BLaER1 treated with 17β-estradiol and CSF1 and Interleukin-3, amounts not matched to agents 10 nM and 100 nM (cell line): ENCODE data around the gene BGN.

Experiments used
- H3K27ac ChIP-seq, 11 experiments: shearing (Covaris generic); formaldehyde crosslinking; 2 replicates each; pipeline ENCODE4 v1.8.1; 2022
- H3K27me3 ChIP-seq, 11 experiments: shearing (Covaris generic); formaldehyde crosslinking; 2 replicates each; pipeline ENCODE4 v1.8.1; 2022
- H3K36me3 ChIP-seq, 11 experiments: shearing (Covaris generic); formaldehyde crosslinking; 2 replicates each; pipeline ENCODE4 v1.8.1; 2022
- H3K4me1 ChIP-seq, 10 experiments: shearing (Covaris generic); formaldehyde crosslinking; 2 replicates each; pipeline ENCODE4 v1.8.1; 2022
- H3K4me2 ChIP-seq, 11 experiments: shearing (Covaris generic); formaldehyde crosslinking; 2 replicates each; pipeline ENCODE4 v1.8.1; 2022
- H3K4me3 ChIP-seq, 10 experiments: shearing (Covaris generic); formaldehyde crosslinking; 2 replicates each; pipeline ENCODE4 v1.8.1; 2022
- H3K9ac ChIP-seq, 11 experiments: shearing (Covaris generic); formaldehyde crosslinking; 2 replicates each; pipeline ENCODE4 v1.8.1; 2022
- H3K9me3 ChIP-seq, 11 experiments: shearing (Covaris generic); formaldehyde crosslinking; replicated peaks in 1 of 11; 2 replicates each; pipeline ENCODE4 v1.8.1; 2022
- H4K20me1 ChIP-seq, 11 experiments: shearing (Covaris generic); formaldehyde crosslinking; 2 replicates each; pipeline ENCODE4 v1.8.1; 2022
- Cebpa-rat ChIP-seq, 11 experiments: shearing (Covaris generic); IDR thresholded peaks; 2 replicates each; pipeline ENCODE4 v1.8.1; 2022

BGN gene

GRCh38 chrX:153464116-153464515, 30.7 kb upstream of the BGN start:
- no peak for TF ChIP-seq Cebpa-rat (IDR thresholded peaks at IDR 0.05)
- H3K9me3 ChIP-seq, result no peaks in the 10 kb centered on the region
- no peak overlapping the region for H3K4me2 ChIP-seq
- H3K27ac ChIP-seq, result no peak overlapping the region
- no peak overlapping the region for H3K4me3 ChIP-seq
- peaks cover 0 to 83% (median 65%) of the 10 kb centered on the region in 11 experiments; a peak in 17 of 22 replicates for H4K20me1 ChIP-seq
- peaks cover 42 to 92% (median 86%) of the 10 kb centered on the region in 11 experiments for H3K27me3 ChIP-seq
- peaks cover 0 to 73% (median 31%) of the 10 kb centered on the region in 11 experiments; a peak in 18 of 22 replicates for H3K36me3 ChIP-seq
- peaks cover 0 to 16% (median 7%) of the 10 kb centered on the region in 10 experiments; a peak in 16 of 20 replicates for H3K4me1 ChIP-seq
- H3K9ac ChIP-seq, result no peak overlapping the region

- no peak for TF ChIP-seq Cebpa-rat (IDR thresholded peaks at IDR 0.05)
- peak overlapping the region in 1 of 11 experiments; percentile 9; a peak in 1 of 22 replicates for H3K9ac ChIP-seq
- no peak overlapping the region for H3K4me3 ChIP-seq
- no peak overlapping the region for H3K4me2 ChIP-seq
- peaks cover 0 to 67% (median 26%) of the 10 kb centered on the region in 11 experiments; a peak in 17 of 22 replicates for H3K36me3 ChIP-seq
- H4K20me1 ChIP-seq, result peaks cover 0 to 92% (median 66%) of the 10 kb centered on the region in 11 experiments; a peak in 17 of 22 replicates
- H3K27me3 ChIP-seq, result peaks cover 38 to 82% (median 72%) of the 10 kb centered on the region in 11 experiments
- peaks cover 5 to 21% (median 13%) of the 10 kb centered on the region in 10 experiments; a peak in 16 of 20 replicates for H3K4me1 ChIP-seq
- H3K27ac ChIP-seq, result no peak overlapping the region
- H3K9me3 ChIP-seq, result no peaks in the 10 kb centered on the region; a peak in 1 of 22 replicates
Observed at GRCh38 chrX:153465691-153466380, 28.9 kb upstream of the BGN start.

GRCh38 chrX:153468008-153468580, 26.7 kb upstream of the BGN start:
- H3K4me2 ChIP-seq, result 0 out of 22 replicates have a peak overlapping the region, but pooled peaks of 1 of the 11 experiments have one; percentile 88

GRCh38 chrX:153469811-153470410, 24.9 kb upstream of the BGN start:
- H3K4me3 ChIP-seq, result peak overlapping the region; percentile 64 to 78 (median 77)
- H3K9me3 ChIP-seq, result peaks cover 0 to 4% (median 0%) of the 10 kb centered on the region in 11 experiments; a peak in 4 of 22 replicates
- TF ChIP-seq Cebpa-rat (IDR thresholded peaks at IDR 0.05), result no peak
- H3K4me2 ChIP-seq, result peak overlapping the region; percentile 75 to 94 (median 85)
- peak overlapping the region; percentile 44 to 84 (median 79); a peak in 21 of 22 replicates for H3K27ac ChIP-seq
- H3K36me3 ChIP-seq, result peaks cover 0 to 31% (median 8%) of the 10 kb centered on the region in 11 experiments; a peak in 14 of 22 replicates
- peak overlapping the region; percentile 69 to 87 (median 82) for H3K9ac ChIP-seq
- peaks cover 14 to 59% (median 39%) of the 10 kb centered on the region in 11 experiments; a peak in 20 of 22 replicates for H3K27me3 ChIP-seq
- H4K20me1 ChIP-seq, result peaks cover 0 to 53% (median 43%) of the 10 kb centered on the region in 11 experiments; a peak in 17 of 22 replicates
- peaks cover 6 to 39% (median 32%) of the 10 kb centered on the region in 10 experiments for H3K4me1 ChIP-seq

More at GRCh38 chrX:153468008-153468580, 26.7 kb upstream of the BGN start:
- peaks cover 0 to 71% (median 58%) of the 10 kb centered on the region in 11 experiments; a peak in 17 of 22 replicates for H4K20me1 ChIP-seq
- H3K4me1 ChIP-seq, result peaks cover 6 to 30% (median 21%) of the 10 kb centered on the region in 10 experiments; a peak in 16 of 20 replicates
- H3K9ac ChIP-seq, result 0 out of 22 replicates have a peak overlapping the region, but pooled peaks of 2 of the 11 experiments have one; percentile 5 to 84
- peaks cover 22 to 71% (median 56%) of the 10 kb centered on the region in 11 experiments; a peak in 21 of 22 replicates for H3K27me3 ChIP-seq
- TF ChIP-seq Cebpa-rat (IDR thresholded peaks at IDR 0.05), result no peak
- no peak overlapping the region for H3K4me3 ChIP-seq
- H3K27ac ChIP-seq, result no peak overlapping the region
- no peaks in the 10 kb centered on the region; a peak in 3 of 22 replicates for H3K9me3 ChIP-seq
- H3K36me3 ChIP-seq, result peaks cover 0 to 49% (median 17%) of the 10 kb centered on the region in 11 experiments; a peak in 17 of 22 replicates

- TF ChIP-seq Cebpa-rat (IDR thresholded peaks at IDR 0.05), result no peak
- H4K20me1 ChIP-seq, result peaks cover 0 to 45% (median 38%) of the 10 kb centered on the region in 11 experiments; a peak in 17 of 22 replicates
- peak within 1 kb of the TSS; percentile 64 to 78 (median 77) for H3K4me3 ChIP-seq
- peaks cover 0 to 4% (median 0%) of the 10 kb centered on the region in 11 experiments; a peak in 4 of 22 replicates for H3K9me3 ChIP-seq
- peak within 1 kb of the TSS; percentile 69 to 87 (median 82) for H3K9ac ChIP-seq
- H3K36me3 ChIP-seq, result peaks cover 0 to 24% (median 7%) of the 10 kb centered on the region in 11 experiments; a peak in 11 of 22 replicates
- peaks cover 12 to 58% (median 36%) of the 10 kb centered on the region in 11 experiments; a peak in 20 of 22 replicates for H3K27me3 ChIP-seq
- peak within 1 kb of the TSS; percentile 75 to 94 (median 85) for H3K4me2 ChIP-seq
- H3K4me1 ChIP-seq, result peaks cover 6 to 47% (median 40%) of the 10 kb centered on the region in 10 experiments
- H3K27ac ChIP-seq, result peak within 1 kb of the TSS; percentile 44 to 84 (median 79); a peak in 21 of 22 replicates
Observed at GRCh38 chrX:153470411-153471363, 24.1 kb upstream of the BGN start, which contains the start of gene HAUS7. Gene HAUS7 (minus strand): TSS chrX:153470576. CDS start chrX:153470557, 19 bp downstream.

GRCh38 chrX:153471663-153472280, 23.0 kb upstream of the BGN start:
- no peak for TF ChIP-seq Cebpa-rat (IDR thresholded peaks at IDR 0.05)
- Histone ChIP-seq H3K36me3 (peaks cover 0 to 21% (median 7%) of the 10 kb centered on the region in 11 experiments; a peak in 10 of 22 replicates), H3K9me3 (peaks cover 0 to 4% (median 0%) of the 10 kb centered on the region in 11 experiments; a peak in 4 of 22 replicates), H4K20me1 (peaks cover 0 to 34% (median 28%) of the 10 kb centered on the region in 11 experiments; a peak in 15 of 22 replicates), H3K27ac (peak overlapping the region in 1 of 11 experiments; percentile 22; a peak in 1 of 22 replicates), H3K4me2 (no peak overlapping the region; a peak in 1 of 22 replicates), H3K4me3 (no peak overlapping the region), H3K9ac (peak overlapping the region in 1 of 11 experiments; percentile 24; a peak in 1 of 22 replicates), H3K4me1 (peaks cover 6 to 56% (median 47%) of the 10 kb centered on the region in 10 experiments), H3K27me3 (peaks cover 16 to 59% (median 34%) of the 10 kb centered on the region in 11 experiments; a peak in 20 of 22 replicates)

- Histone ChIP-seq H3K27me3 (peaks cover 9 to 59% (median 35%) of the 10 kb centered on the region in 11 experiments; a peak in 18 of 22 replicates), H3K9me3 (peaks cover 0 to 4% (median 0%) of the 10 kb centered on the region in 11 experiments; a peak in 4 of 22 replicates), H3K9ac (no peak overlapping the region), H3K4me3 (no peak overlapping the region), H3K36me3 (peaks cover 0 to 10% (median 5%) of the 10 kb centered on the region in 11 experiments; a peak in 6 of 22 replicates), H3K4me2 (no peak overlapping the region), H3K27ac (no peak overlapping the region), H4K20me1 (peaks cover 0 to 21% (median 16%) of the 10 kb centered on the region in 11 experiments; a peak in 15 of 22 replicates), H3K4me1 (peaks cover 6 to 67% (median 53%) of the 10 kb centered on the region in 10 experiments)
- no peak for TF ChIP-seq Cebpa-rat (IDR thresholded peaks at IDR 0.05)
Observed at GRCh38 chrX:153473126-153473525, 21.7 kb upstream of the BGN start.
